OCI-LY1 (cell line): ENCODE data around the gene ZNF862.

ENCODE experiments used
- H2AFZ ChIP-seq: fragments of 200-600 bp; sonication (generic), shearing (Covaris generic); 2 replicates; pipeline ENCODE4 v1.6.0; 2014; ENCODE audit warnings: antibody characterized with exemption, mild to moderate bottlenecking, low read length
- H3F3A ChIP-seq: fragments of 200-600 bp; sonication (generic), shearing (Covaris generic); 2 replicates; pipeline ENCODE4 v1.6.0; 2014; ENCODE audit warnings: mild to moderate bottlenecking, antibody characterized with exemption, low read length, moderate library complexity; ENCODE audit not compliant: insufficient read depth
- H3K27ac ChIP-seq: fragments of 200-600 bp; sonication (generic); 2 replicates; pipeline ENCODE4 v1.5.1; 2014; ENCODE audit warnings: low read length, mixed run types, mild to moderate bottlenecking, low read depth; ENCODE audit not compliant: poor library complexity, severe bottlenecking
- H3K27me3 ChIP-seq: fragments of 200-600 bp; sonication (generic); 2 replicates; pipeline ENCODE4 v1.6.0; 2014; ENCODE audit warnings: antibody characterized with exemption, mild to moderate bottlenecking, low read length, moderate library complexity; ENCODE audit not compliant: insufficient read depth
- H3K36me3 ChIP-seq: fragments of 200-600 bp; sonication (generic); 2 replicates; pipeline ENCODE4 v1.6.1; 2014; ENCODE audit warnings: mild to moderate bottlenecking, antibody characterized with exemption, low read length, moderate library complexity, mixed read lengths; ENCODE audit not compliant: insufficient read depth
- H3K4me1 ChIP-seq: fragments of 200-600 bp; sonication (generic); 2 replicates; pipeline ENCODE4 v1.5.1; 2014; ENCODE audit warnings: mild to moderate bottlenecking, low read length, moderate library complexity; ENCODE audit not compliant: insufficient read depth, severe bottlenecking
- H3K4me2 ChIP-seq: fragments of 200-600 bp; sonication (generic), shearing (Covaris generic); 2 replicates; pipeline ENCODE4 v1.6.1; 2014; ENCODE audit warnings: low read length
- H3K4me3 ChIP-seq: fragments of 200-600 bp; sonication (generic); 2 replicates; pipeline ENCODE4 v1.5.1; 2014; ENCODE audit warnings: low read length, low read depth, mild to moderate bottlenecking, mixed read lengths; ENCODE audit not compliant: poor library complexity, severe bottlenecking
- H3K79me2 ChIP-seq: fragments of 200-600 bp; shearing (Covaris generic); 2 replicates; pipeline ENCODE4 v1.6.1; 2016; ENCODE audit warnings: mixed run types, low read length, mixed read lengths; ENCODE audit not compliant: insufficient read depth
- H3K9ac ChIP-seq: fragments of 200-600 bp; sonication (generic), shearing (Covaris generic); 2 replicates; pipeline ENCODE4 v1.6.1; 2014; ENCODE audit warnings: mild to moderate bottlenecking, low read length, mixed read lengths
- H3K9me2 ChIP-seq: fragments of 200-600 bp; sonication (generic), shearing (Covaris generic); 2 replicates; pipeline ENCODE4 v1.6.1; 2014; ENCODE audit warnings: low read depth, mild to moderate bottlenecking, low read length, mixed read lengths
- H3K9me3 ChIP-seq: fragments of 200-600 bp; shearing (Covaris generic); 2 replicates; pipeline ENCODE4 v1.6.1; 2014; ENCODE audit warnings: low read length, mixed read lengths
- H4K20me1 ChIP-seq: fragments of 200-600 bp; sonication (generic), shearing (Covaris generic); 2 replicates; pipeline ENCODE4 v1.6.0; 2016; ENCODE audit warnings: mild to moderate bottlenecking, low read length; ENCODE audit not compliant: insufficient read depth
- EZH2 ChIP-seq: fragments of 200-600 bp; sonication (generic), shearing (Covaris generic); IDR thresholded peaks from 2 replicates; pipeline ENCODE4 v1.8.0; 2017; ENCODE audit warnings: borderline replicate concordance, mixed run types, mild to moderate bottlenecking, antibody characterized with exemption, low read length, moderate library complexity, mixed read lengths
- TF ChIP-seq, protein P1 (sequence below): fragments of 200-600 bp; sonication (generic), shearing (Covaris generic); IDR thresholded peaks from 2 replicates; pipeline ENCODE4 v1.5.1; 2017; ENCODE audit warnings: mild to moderate bottlenecking, antibody characterized with exemption, low read length, moderate library complexity, mixed read lengths

The ZNF862 gene

DNA sequence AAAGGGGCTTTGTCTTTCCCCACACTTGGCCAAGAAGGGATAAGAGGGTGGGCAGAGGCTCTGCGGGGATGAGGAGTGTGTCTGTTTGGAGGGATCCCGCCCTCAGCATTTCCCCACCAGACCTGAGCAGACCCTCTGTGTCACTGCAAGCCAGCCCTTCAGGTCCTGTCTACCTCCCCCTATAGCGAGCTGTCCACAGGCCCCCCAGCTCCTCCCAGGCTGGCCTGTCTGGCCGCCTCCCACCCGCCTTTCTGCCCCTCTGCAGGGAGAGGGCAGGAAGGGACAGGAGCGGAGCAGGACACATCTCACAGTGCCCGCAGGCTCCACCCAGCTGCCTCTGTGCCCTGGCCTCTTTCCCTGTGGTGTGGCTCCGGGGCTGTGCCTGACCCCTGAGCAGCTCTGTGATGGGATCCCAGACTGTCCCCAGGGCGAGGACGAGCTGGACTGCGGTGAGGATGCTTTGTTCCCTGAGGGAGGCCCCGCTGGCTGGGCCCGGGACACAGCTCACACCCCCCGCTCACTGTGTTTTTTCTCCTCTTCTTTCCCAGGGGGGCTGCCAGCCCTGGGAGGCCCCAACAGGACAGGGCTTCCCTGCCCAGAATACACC, 47.3 kb upstream of the ZNF862 start:
- Histone ChIP-seq H3K4me3 (no peak overlapping the region), H3K27me3 (peaks cover 4% of the 10 kb centered on the region; the same call in 1 of the 2 replicates), H3K9me3 (no peaks in the 10 kb centered on the region), H3K79me2 (no peaks in the 10 kb centered on the region), H3K36me3 (no peaks in the 10 kb centered on the region), H3K9me2 (no peaks in the 10 kb centered on the region), H4K20me1 (no peaks in the 10 kb centered on the region), H3F3A (no peaks in the 10 kb centered on the region), H3K9ac (no peak overlapping the region), H2AFZ (no peak overlapping the region), H3K4me1 (no peaks in the 10 kb centered on the region), H3K4me2 (no peak overlapping the region), H3K27ac (no peak overlapping the region)
- TF ChIP-seq, protein P1, sequence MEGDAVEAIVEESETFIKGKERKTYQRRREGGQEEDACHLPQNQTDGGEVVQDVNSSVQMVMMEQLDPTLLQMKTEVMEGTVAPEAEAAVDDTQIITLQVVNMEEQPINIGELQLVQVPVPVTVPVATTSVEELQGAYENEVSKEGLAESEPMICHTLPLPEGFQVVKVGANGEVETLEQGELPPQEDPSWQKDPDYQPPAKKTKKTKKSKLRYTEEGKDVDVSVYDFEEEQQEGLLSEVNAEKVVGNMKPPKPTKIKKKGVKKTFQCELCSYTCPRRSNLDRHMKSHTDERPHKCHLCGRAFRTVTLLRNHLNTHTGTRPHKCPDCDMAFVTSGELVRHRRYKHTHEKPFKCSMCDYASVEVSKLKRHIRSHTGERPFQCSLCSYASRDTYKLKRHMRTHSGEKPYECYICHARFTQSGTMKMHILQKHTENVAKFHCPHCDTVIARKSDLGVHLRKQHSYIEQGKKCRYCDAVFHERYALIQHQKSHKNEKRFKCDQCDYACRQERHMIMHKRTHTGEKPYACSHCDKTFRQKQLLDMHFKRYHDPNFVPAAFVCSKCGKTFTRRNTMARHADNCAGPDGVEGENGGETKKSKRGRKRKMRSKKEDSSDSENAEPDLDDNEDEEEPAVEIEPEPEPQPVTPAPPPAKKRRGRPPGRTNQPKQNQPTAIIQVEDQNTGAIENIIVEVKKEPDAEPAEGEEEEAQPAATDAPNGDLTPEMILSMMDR, result no peak
- TF ChIP-seq EZH2, result no peak

DNA sequence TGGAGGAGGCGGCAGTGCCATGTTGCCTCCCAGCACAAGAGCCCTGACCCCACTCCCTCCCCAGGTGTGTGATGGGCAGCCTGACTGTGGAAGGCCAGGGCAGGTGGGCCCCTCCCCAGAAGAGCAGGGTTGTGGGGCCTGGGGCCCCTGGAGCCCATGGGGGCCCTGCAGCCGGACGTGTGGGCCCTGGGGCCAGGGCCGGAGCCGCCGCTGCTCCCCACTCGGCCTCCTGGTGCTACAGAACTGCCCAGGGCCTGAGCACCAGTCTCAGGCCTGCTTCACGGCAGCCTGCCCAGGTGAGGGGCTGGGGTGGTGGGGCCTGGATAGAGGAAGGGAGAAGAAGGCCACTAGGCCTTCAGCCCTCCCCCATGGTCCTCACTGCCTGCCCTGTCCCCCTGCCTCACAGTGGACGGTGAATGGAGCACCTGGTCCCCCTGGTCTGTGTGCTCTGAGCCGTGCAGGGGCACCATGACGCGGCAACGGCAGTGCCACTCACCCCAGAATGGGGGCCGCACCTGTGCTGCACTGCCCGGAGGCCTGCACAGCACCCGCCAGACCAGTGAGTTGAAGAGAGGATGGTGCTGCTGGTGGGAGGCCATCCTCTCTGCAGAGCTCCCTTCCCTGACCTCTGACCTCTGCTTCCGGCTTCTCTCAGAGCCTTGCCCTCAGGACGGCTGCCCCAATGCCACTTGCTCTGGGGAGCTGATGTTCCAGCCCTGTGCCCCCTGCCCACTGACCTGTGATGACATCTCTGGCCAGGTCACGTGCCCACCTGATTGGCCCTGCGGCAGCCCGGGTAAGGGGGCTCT, 46.6 kb upstream of the ZNF862 start:
- H3K4me3 ChIP-seq, result no peak overlapping the region
- H3K4me1 ChIP-seq, result no peaks in the 10 kb centered on the region
- H4K20me1 ChIP-seq, result no peaks in the 10 kb centered on the region
- TF ChIP-seq, protein P1, result no peak
- no peak for TF ChIP-seq EZH2
- no peaks in the 10 kb centered on the region for H3F3A ChIP-seq
- H3K27me3 ChIP-seq, result peaks cover 4% of the 10 kb centered on the region; the same call in 1 of the 2 replicates
- no peak overlapping the region for H3K4me2 ChIP-seq
- no peak overlapping the region for H2AFZ ChIP-seq
- no peaks in the 10 kb centered on the region for H3K9me2 ChIP-seq
- H3K36me3 ChIP-seq, result no peaks in the 10 kb centered on the region
- no peak overlapping the region for H3K9ac ChIP-seq
- H3K9me3 ChIP-seq, result no peaks in the 10 kb centered on the region
- no peaks in the 10 kb centered on the region for H3K79me2 ChIP-seq
- no peak overlapping the region for H3K27ac ChIP-seq

DNA sequence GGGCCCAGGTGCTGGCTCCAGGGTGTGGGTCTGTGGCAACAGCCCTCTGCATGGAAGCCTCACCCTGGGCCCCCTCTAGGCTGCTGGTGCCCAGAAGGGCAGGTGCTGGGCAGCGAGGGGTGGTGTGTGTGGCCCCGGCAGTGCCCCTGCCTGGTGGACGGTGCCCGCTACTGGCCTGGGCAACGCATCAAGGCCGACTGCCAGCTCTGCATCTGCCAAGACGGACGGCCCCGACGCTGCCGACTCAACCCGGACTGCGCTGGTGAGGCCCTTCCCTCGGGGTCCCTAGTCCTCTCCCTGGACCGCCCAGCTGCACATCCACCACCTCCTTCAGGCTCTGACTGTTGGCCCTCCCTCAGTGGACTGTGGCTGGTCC, 46.0 kb upstream of the ZNF862 start:
- Histone ChIP-seq H4K20me1 (no peaks in the 10 kb centered on the region), H3K27ac (no peak overlapping the region), H3K79me2 (no peaks in the 10 kb centered on the region), H3K9me2 (no peaks in the 10 kb centered on the region), H3K9me3 (no peaks in the 10 kb centered on the region), H2AFZ (no peak overlapping the region), H3K27me3 (peaks cover 4% of the 10 kb centered on the region; the same call in 1 of the 2 replicates), H3K4me3 (no peak overlapping the region), H3K4me2 (no peak overlapping the region), H3K9ac (no peak overlapping the region), H3F3A (no peaks in the 10 kb centered on the region), H3K4me1 (no peaks in the 10 kb centered on the region), H3K36me3 (no peaks in the 10 kb centered on the region)
- TF ChIP-seq, protein P1, result no peak
- no peak for TF ChIP-seq EZH2
